Stimulated activated CD4-positive, alpha-beta T cell treated with anti-CD3 and anti-CD28 coated beads, TNF-alpha, amount 100 ng/mL, for 1 hour (primary cell): ENCODE data around the gene MSLN.

ENCODE experiments used
- DNase-seq, 3 donors: peaks; one replicate each; pipeline ENCODE4 v3.0.0-alpha.2; 2020; ENCODE audit warnings: low read depth in 3 of 3, low spot score in 1 of 3

MSLN gene

DNA sequence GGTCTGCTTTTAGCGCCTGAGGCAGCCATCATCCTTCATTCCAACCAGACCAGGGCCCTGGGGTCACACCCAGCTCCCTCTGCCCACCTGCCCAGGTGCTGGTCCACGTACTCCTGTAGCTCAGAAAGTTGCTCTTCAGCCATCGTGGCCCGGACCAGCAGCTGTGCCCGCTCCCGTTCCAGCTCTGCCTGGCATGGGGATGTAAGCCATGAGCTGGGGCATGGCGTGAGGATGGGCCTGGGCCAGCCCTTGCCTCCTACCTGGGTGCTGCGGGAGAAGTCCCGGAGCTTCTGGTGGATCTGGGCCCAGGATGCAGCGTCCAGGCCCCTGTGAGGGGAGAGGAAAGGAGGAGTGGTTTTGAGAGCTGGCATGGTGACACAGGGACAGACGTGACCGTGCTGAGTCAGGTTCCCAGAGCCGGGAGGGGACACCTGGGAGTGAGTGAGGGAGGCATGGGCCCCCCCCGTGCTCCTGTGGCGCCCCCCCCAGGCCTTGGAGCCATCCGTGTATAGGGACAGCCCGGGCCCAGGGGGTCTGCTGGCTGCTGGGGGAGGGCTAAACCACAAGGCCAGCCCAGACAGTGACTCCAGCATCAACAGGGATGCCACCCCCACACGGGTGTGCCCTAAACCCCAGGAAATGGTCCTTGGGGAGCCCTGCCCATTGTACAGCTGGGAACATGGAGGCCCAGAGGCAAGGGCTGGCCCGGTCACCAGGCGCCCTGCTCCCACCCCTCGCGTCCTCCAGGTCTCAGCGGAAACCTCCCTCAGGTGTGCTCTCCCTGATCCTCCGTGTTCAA lies 37.5 kb upstream of the MSLN start:
- no peak for DNase-seq

DNA sequence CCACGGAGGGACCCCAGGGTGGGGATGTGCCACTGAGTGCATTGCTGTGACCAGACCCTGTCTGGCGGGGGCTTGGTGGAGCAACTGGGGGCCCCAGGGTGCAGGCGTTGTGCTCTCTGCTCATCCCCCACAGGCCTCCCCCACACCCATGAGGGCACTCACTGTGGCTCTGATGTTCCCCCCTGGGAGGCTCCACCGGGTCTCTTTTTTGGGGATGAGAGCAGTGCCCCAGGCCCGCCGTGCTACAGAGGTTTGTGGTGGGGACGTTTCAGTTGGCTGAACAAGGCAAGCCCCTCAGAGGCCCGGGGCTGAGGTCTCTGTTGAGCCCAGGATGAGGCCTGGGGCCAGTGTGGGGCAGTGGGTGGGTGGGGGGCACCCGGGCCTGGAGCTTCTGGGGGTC lies 36.8 kb upstream of the MSLN start:
- DNase-seq: no peak

DNA sequence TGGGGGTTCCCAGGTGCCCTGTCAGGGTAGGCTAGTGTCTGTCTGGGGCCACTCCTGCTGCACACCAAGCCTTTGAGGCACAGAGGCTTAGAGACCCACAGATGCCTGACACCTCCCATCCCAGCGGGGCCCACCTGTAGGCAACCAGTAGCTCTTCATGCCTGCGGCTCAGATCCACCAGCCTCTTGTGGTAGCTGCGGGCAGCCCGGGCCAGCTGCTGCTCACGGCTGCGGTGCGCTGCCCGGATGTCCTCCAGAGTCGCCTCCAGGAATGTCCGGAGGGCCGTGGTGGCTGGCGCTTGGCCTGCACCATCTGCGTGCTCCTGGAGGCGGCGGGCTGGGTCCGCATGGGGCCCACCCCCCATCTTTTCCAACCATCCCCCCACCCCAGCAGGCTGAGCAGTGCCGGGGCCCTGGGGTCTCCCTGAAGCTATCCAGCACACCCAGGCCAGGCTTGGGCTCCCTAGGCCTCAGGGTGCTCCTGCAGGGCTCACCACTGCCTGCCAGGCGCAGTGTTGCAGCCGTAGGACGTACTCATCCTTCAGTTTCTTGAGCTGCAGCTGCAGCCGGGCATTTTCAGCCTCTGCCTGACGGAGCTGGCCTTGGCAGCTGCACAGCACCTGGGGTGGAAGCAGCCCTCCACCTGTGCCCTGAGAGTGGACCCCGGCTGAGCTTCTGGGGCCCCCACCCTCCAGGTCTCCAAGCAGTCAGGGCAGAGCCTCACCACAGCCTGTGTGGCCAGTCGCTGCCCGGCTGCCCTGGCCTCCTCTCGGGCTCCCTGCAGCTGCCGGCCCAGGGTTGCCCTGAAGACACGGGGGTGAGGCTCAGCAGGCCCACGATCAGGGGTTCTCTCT lies 36.1 kb upstream of the MSLN start:
- DNase-seq: no peak

DNA sequence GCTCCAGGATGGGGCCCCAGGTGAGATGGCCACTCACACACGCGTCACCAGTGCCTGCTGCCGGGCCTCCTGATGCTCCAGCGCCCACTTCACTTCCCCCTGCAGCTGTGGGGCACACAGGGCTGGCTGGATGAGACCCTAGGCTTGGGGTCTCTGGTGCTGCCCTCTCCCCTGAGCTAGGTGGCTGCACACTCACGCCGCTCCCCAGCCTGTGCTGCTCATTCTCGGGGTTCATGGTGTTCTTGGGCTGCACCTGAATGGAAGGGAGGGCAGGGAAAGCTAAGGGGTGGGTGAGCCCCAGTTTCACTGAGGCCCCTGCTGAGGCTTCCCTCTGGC lies 35.5 kb upstream of the MSLN start:
- no peak for DNase-seq

DNA sequence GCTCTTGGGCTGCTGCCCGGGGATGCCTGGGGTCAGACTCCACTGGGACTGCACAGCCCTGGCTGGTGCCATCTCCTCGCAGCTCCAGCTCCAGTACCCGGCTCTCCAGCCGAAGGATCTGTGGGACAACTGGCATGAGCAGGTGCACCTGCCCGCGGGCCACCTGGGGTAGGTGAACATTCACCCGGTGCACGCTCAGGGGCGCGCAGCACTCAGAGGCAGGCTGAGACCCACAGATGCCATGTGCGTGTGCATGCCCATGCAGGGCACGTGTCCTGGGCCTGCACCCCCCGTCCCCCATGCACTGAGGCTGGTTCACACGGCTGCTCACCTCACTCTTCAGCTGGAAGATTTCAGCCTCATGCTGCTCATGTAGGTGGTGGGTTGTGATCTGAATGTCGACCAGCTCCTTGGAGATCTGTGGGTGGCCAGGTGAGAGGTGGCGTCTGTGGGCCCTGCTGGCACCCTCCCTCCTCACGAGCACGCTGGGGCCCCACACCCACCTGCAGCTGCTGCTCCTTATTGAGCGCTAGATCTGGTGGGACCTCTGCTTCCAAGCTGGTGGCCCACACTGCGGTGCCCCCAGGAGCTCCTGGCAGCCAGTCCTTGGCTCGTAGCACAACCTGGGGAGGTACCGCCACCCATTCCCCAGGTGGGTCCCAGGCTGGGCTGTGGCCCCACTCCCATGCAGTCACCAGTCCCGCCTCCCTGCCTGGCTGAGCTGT lies 34.9 kb upstream of the MSLN start:
- DNase-seq: no peak

DNA sequence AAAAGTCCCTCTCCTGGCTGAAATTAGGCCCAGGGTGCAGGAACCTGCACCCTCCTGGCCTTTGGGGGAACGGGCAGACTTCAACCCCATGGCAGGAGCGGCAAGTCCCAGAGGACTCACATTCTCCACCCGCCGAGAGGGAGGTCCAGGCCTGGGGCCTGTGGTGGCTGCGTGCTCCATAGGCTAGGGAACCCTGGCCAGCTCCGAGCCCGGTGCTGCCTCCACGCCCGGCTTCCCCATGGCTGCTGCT lies 34.4 kb upstream of the MSLN start:
- no peak for DNase-seq

DNA sequence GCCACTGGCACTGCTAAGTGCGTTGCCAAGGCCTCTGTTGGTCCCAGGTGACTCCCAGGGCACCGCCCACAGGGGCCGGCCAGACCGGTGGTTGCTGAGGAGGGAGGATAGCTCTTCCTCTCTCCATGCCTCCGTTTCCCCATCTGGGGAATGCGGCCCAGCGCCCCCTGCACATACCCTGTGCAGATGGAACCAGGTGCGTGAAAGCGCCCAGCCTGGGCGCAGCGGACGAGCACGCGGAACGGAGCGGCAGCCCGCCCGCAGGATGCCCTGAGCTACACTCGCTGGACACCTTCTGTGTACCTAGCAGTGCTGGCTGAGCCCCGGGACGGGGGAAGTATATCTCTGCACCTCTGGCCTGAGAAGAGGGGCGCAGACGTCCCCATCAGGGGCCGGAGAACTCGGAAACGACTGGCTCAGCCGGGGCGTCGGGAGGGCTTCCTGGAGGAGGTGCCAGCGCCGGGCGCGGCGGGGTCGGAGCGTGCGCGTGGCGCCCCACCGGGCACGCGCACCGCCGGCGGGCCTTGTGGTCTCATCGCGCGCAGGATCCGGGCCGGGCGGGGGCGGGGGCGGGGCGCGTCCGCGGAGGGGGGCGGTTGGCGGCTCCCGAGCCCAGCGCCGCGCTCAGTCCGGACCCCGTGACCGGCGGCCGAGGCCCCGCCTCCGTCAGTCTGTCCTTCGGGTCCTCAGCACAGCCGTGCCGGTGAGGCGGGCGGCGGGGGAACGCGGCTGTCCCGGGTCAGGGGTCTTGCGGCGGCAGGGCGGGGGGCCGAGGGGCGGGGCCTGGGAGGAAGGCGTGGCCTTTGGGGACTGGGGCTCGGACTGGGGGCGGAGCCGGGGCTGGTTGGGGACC lies 33.9 kb upstream of the MSLN start, which contains the start of the genes CCDC78 and HAGHL:
CCDC78 (minus strand) TSS at position 6 of the 853 bp plus-strand sequence. CDS start 76 bp downstream, outside the sequence.
HAGHL (plus strand) TSS at position 669 of the 853 bp plus-strand sequence. CDS start 404 bp downstream, outside the sequence.
- peak in 1 of 3 donors; percentile 50 for DNase-seq

DNA sequence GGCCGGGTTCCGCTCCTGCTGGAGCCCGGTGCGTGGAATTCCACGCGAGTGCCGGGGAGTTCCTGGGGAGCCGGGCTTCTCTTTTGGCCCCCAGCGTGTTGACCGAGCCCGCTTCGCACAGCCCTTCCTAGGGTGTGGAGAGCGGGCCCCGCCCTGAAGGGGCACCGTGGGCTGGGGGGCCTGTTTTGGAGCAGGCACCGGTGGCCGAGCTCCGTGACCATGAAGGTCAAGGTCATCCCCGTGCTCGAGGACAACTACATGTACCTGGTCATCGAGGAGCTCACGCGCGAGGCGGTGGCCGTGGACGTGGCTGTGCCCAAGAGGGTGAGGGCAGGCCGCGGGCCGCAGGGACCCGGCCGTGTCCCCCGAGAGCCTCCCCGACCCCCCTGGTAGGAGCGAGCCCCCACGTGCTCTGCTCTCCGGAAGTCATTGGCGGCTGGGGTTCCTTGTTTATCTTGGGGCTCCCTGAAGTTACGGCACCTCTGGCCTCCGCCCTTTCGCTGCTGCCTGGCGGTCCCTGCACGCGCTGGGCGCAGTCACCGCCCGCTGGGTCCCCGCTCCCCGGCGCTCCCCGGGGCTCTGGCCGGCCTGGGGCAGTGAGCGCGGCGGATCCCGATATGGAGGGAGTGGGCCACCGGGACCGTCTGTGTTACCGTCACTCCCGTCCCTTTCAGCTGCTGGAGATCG lies 33.1 kb upstream of the MSLN start:
- no peak for DNase-seq

DNA sequence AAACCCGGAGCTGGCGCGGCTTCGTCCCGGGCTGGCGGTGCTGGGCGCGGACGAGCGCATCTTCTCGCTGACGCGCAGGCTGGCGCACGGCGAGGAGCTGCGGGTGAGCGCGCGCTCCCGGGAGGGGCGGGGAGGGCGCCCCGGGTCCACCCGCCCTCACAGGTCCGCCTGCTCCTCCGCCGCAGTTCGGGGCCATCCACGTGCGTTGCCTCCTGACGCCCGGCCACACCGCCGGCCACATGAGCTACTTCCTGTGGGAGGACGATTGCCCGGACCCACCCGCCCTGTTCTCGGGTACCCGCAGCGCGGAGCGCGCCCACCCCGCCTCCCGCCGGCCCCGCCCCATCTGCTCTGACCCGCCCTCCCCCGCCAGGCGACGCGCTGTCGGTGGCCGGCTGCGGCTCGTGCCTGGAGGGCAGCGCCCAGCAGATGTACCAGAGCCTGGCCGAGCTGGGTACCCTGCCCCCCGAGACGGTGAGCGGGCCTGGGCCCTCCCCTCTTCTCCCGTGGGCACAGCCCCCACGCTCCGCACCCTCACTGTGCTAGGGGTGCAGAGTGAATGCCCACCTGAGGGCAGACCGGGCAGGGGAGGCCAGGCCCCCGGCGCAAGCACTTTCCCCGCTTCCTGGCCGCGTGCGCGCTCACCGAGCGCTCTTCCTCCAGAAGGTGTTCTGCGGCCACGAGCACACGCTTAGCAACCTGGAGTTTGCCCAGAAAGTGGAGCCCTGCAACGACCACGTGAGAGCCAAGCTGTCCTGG lies 32.2 kb upstream of the MSLN start:
- no peak for DNase-seq

DNA sequence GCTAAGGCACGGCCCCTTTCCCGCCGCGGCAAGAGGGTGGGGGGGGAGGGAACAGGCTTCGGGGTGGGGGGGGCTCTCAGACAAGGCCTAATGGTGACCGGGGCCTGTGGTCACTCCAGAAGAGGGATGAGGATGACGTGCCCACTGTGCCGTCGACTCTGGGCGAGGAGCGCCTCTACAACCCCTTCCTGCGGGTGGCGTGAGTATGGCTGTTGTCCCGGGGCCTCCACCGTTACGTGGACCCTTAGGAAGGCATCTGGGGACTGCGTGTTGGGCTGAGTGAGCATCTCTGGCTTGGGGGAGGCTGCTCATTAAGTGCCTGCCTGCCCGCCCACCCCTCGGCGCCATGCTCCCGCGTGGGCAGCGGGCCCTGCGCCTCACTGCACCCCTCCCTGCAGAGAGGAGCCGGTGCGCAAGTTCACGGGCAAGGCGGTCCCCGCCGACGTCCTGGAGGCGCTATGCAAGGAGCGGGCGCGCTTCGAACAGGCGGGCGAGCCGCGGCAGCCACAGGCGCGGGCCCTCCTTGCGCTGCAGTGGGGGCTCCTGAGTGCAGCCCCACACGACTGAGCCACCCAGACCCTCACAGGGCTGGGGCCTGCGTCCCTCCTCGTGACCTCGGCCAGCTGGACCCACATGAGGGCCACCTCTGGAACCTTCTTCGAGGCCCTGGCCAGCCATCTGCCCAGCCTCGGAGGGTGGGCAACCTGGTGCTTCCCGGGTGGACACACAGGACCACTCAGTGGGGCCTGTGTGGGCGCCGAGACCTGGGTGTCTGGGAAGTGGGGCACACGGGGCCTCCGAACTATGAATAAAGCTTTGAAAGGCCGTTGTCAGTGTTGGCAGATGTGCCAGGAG lies 31.4 kb upstream of the MSLN start:
- DNase-seq: no peak

DNA sequence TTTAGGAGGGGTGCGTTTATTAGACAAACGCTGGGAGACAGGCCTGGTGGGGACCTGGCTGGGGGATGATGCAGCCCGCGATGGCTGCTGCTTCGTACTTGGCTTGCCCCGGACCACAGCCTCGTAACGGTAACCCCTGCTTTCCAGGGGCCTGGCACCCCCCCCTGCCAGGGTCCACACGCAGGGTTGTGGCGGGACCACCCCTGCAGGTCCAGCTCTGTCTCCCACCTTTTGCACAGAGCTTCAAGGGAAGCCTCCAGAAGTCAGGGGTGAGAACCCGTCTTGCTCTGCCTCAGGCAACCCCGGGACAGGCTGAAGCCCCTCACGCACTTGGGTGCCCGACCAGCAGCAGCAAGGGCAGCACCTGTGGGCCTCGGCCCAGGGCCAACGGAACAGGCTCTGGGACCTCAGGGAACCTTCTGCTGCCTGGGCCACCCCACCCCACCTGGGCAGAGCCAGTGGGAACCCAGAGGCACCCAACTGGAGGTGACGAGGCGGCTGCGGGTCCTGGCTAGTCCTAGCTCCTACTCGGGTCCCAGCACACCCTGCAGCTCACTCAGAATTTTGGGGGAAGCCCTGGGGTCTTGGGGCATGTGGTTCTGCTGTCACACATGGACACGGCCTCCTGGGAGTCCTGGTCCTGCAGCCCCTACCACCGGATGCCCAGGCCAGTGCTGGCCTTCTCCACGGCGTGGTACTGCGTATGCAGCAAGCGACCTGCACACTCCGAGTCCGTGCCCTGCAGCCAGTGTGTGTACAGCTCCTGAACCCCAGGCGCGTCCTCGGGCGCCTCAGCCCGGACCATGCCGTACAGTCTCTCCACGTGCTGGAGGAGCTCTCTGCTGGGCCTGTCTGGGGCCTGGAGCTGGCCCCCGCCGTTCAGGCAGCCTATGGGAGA lies 30.5 kb upstream of the MSLN start:
- DNase-seq: no peak

DNA sequence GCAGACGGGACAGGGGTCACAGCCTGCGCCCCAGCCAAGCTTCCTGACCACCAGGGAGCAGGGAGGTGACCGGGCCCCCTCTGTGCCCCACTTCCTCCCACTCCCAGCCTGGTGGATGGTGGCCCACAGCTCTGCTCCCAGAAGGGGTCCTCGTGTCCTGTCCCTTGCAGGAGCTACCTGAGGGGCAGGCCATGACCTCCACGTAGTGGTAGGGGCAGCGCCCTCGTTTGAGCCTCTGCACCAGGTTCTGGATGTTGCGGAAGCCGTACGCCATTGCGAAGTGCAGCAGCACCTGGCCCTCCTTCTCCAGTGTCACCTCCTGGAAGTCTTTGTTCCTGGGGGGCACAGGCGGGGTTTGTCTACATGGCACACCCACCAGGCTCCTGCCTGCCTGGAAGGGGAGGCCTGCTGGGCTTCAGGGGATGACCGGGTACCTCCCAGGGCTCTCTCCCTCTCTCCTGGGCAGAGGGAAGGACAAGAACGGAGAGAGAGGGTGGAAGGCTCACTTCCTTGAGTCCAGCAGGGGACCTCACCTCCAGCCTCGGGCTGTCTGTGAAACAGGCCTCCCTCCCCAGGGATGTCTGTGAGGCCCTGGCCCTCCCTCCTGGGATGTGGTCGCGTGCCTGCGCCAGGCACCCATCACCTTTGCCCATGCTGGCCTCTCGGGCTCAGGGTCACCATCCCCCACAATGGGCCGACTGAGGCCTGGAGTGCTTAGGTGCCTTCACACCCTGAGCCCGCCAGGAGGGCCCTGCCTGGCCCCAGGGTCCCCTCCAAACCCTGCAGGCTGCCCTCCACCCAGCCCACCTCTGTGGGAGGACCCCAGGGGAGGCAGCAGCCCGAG lies 29.6 kb upstream of the MSLN start:
- no peak for DNase-seq

DNA sequence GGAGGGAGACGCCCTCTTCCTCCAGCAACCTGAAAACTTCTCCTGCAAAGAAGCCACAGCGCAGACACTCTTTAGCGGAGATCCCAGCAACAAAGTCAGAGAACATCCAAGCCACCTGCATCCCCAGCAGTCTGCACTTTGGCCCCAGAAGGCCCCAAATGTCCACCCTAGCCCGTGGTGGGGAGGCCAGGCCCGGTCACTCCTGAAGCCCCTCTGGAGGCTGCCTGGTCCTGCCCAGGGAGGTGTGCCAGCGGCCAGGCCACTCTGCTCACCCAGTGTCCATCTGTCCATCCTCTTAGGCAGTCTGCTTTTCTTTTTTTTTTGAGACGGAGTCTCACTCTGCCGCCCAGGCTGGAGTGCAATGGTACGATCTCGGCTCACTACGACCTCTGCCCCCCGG lies 28.2 kb upstream of the MSLN start:
- DNase-seq: no peak

DNA sequence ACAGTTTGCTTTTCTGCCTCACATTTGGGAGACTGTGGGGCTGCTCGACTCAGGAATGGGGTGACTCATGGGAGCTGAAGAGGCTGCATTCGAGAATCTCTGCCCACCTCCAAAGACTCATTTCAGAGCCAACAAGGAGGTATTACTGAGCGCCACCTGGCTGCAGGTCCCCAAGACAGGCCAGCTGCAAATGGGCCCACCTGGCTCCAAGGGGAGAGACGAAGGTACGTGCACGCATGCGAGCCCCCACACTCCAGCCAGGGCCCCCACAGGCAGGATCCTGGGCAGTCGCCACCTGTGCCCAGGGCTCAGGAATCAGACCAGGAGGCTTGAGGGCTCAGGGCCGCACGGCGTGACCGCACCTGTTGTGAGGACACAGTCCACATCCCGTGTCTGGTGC lies 27.6 kb upstream of the MSLN start:
- DNase-seq: no peak

DNA sequence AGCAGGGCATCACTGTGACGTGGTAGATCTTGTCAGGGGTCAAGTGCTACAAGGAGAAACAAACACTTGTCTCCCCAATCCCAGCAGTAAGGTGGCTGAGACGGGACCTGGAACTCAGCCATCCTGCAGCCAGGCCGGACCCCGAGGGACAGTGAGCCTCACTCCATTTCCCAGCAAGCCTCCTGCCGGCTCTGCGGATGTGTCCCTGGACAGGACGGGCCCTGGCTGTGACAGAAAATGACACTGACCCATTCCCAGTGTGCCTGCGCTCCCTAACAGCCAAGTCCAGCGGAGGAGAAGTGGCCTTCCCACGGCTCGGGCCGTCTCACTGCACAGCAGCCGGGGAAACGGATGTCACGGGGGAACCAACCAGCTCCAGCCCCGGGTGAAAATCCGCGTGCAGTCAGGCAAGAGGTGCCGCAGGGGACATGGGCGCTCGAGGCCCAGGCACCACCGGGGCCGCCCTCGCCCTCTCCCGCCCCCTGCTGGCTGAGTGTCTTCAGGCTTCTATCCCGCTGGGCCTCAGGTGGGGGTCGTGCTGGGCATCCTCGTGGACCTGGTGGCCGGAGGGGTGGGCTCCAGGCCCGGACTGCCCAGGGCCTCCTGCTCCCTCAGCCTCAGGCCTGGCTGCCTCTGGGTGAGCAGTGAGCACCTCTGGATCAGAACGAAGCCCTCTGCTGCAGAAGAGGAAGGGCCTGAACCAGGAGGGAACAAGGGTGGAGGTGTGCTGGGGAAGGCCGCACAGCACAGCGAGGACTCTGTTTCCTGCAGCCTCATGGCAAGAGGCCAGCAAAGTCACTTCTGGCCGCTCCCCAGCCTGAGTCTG lies 26.9 kb upstream of the MSLN start:
- no peak for DNase-seq
